Large intestine (tissue), 3 donors: Measurements from ENCODE around the gene PHACTR1. TPM values are rescaled to one million over a fixed set of nuclear protein-coding genes. Genes with fewer than 3 reads are reported as not detected.

Source experiments
- DNase-seq, 2 donors: peaks; one replicate each; pipeline versions ENCODE4 v3.0.0 to v3.0.0-alpha.2; 2013
- H3K27ac ChIP-seq: one replicate; pipeline ENCODE4 v1.5.1; 2013; ENCODE audit warnings: low read length
- H3K27me3 ChIP-seq: 2 replicates; pipeline ENCODE4 v1.6.1; 2013; ENCODE audit warnings: low read length; ENCODE audit not compliant: control insufficient read depth, insufficient read depth
- H3K36me3 ChIP-seq: 2 replicates; pipeline ENCODE4 v1.6.1; 2013; ENCODE audit warnings: low read length; ENCODE audit not compliant: control insufficient read depth, insufficient read depth
- H3K4me1 ChIP-seq: one replicate; pipeline ENCODE4 v1.6.1; 2013; ENCODE audit warnings: low read length; ENCODE audit not compliant: control insufficient read depth, insufficient read depth
- H3K4me3 ChIP-seq: one replicate; pipeline ENCODE4 v1.5.1; 2013; ENCODE audit warnings: low read length
- H3K9me3 ChIP-seq: one replicate; pipeline ENCODE4 v1.6.1; 2013; ENCODE audit warnings: mild to moderate bottlenecking, low read depth, low read length, moderate library complexity; ENCODE audit not compliant: control insufficient read depth
- WGBS: methylation state at CpG from one replicate; pipeline ENCODE4 v1.1.5; 2013; ENCODE audit warnings: low lambda C conversion rate; ENCODE audit not compliant: insufficient coverage; 5-methylcytosine and 5-hydroxymethylcytosine counted together
- polyA plus RNA-seq: library from polyadenylated mRNA; unstranded; fragments of 120-200 nt; gene quantifications from one replicate; pipeline ENCODE4 v1.2.1, GENCODE V29; 2013

The PHACTR1 gene
- polyA plus RNA-seq, 1 donor = 5.5 TPM

DNA sequence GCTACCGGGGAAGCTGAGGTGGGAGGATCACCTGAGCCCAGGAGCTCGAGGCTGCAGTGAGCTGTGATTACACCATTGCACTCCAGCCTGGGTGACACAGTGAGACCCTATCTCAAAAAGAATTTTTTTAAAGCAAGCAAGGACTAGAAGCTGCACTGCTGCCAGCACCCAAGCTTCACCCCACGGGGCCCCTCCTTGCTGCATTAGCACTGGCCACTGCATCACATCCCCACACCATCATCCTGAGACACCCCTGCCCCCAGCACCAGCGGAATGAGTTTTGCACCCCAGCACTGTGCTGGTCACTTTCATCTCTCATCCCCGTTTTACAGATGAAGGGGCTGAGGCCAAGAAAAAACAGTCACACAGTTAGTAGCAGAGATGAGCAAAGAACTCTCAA, 580.8 kb downstream of the PHACTR1 start:
- Histone ChIP-seq H3K27me3 (no peaks in the 10 kb centered on the region), H3K36me3 (peaks cover 76% of the 10 kb centered on the region), H3K4me3 (no peak overlapping the region), H3K4me1 (no peaks in the 10 kb centered on the region), H3K27ac (no peak overlapping the region), H3K9me3 (no peaks in the 10 kb centered on the region)
- no peak for DNase-seq
- no CpG with 5 or more reads among the region's 5 CpGs for WGBS

DNA sequence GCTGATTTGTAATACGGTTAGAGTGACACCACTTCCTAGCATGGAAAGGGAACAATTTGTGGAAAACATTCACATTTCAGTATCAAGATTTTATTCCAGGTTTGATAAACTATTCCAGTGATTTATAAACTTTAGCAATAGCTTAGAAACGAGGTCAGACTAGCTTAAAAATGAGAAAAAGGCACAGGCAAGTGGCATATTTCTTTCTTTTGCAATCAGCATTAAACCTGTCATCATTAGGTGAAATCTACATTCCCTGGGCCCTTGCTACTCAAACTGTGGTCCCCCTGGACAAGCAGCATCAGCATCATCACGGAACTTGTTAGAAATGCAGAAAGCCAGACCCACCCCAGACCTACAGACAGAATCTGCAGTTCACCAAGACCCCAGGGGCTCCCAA, 581.9 kb downstream of the PHACTR1 start:
- no peak for DNase-seq
- Histone ChIP-seq H3K9me3 (no peaks in the 10 kb centered on the region), H3K4me1 (peaks cover 8% of the 10 kb centered on the region), H3K36me3 (peaks cover 74% of the 10 kb centered on the region), H3K27ac (no peak overlapping the region), H3K27me3 (no peaks in the 10 kb centered on the region), H3K4me3 (no peak overlapping the region)
- 88% methylated on average over 1 of the region's 3 CpGs for WGBS

DNA sequence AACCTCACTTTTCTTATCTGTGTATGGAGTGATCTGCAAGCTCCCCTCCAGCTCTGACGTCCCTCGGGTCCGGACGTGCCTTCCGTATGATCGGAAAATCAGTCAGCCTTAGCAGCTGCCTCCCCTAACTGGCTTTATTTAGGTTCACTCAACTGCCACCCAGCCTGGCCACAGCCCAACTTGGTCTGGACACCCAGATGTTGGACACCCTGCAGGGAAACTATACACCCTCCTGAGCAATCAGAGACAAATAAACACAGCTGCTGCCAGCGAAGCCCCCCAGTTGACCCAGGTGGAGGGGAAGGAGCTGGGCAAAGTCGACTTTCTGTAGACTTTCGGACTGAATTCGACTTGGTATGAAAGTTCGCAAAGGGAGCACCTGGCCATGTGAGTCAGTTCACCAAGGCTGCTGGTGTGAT, 582.8 kb downstream of the PHACTR1 start:
- H3K36me3 ChIP-seq = peaks cover 70% of the 10 kb centered on the region

DNA sequence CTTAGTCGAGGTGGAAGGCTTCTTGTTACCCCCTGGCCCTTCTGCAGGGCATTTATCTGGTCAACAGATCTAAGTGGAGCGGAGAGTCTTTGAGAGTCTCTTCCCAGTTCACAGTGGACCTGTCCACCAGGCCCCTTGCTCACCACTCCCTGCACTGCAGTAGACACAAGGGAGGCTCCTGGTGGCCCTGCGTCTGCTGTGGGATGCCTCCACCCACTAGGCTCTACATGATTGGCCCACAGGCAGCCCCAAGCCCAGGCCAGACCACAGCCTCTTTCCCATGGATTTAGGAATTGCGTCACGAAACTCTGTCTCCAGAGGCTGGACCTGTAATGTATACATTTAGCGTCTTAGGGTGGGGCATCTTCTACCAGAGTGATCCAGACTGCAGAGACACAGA, 583.4 kb downstream of the PHACTR1 start:
- H3K4me3 ChIP-seq = no peak overlapping the region
- H3K27ac ChIP-seq = no peak overlapping the region
- no CpG with 5 or more reads among the region's 6 CpGs for WGBS
- peaks cover 70% of the 10 kb centered on the region for H3K36me3 ChIP-seq
- no peaks in the 10 kb centered on the region for H3K27me3 ChIP-seq
- H3K9me3 ChIP-seq = no peaks in the 10 kb centered on the region
- peaks cover 8% of the 10 kb centered on the region for H3K4me1 ChIP-seq
- DNase-seq = no peak

More for the DNA sequence above, 582.8 kb downstream of the PHACTR1 start:
- H3K4me3 ChIP-seq = no peak overlapping the region
- no peak overlapping the region for H3K27ac ChIP-seq
- DNase-seq = no peak
- H3K27me3 ChIP-seq = no peaks in the 10 kb centered on the region
- WGBS = no CpG with 5 or more reads among the region's 11 CpGs
- H3K9me3 ChIP-seq = no peaks in the 10 kb centered on the region
- peaks cover 8% of the 10 kb centered on the region for H3K4me1 ChIP-seq

DNA sequence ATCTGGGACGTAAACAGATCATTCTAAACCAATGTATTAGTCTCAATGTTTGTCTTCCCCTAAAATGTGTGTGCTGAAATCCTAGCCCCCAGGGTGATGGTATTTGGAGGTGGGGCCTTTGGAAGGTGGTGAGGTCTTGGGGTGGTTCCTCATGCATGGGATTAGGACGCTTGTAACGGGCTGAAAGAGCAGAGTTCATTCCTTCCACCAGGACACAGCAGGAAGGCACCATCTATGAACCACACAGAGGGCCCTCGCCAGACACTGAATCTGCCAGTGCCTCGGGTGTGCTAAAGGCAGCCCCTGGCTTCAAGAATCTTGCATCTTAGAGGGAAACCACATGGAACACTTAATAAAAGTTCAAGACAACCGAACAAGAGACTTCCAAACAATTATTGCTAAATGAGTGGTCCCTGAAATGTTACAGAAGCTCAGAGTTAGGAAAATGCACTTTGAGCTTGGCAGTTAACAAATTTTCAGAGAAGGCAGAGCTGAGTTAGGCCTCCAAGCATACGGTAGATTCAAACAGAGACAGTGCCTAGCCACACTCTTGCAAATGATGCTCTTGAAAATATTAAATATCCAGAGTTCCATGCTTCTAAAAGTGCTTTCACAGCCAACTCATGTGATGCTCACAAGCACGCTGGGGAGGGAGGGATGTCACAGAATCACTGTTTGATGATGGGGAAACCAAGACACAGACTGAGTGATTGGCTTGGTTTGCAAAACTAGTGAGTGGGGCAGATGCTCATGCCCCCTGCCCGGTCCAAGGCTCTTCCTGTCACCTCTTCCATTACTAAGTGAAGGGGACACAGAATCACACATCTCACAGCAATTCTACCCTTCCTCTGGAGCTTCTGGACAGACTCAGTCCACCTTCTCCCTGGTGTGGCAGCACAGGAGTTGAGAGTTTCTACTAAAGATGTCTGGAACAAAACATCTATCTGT, 584.4 kb downstream of the PHACTR1 start:
- H3K4me1 ChIP-seq = peaks cover 8% of the 10 kb centered on the region
- H3K4me3 ChIP-seq = no peak overlapping the region
- no CpG with 5 or more reads among the region's 9 CpGs for WGBS
- no peak for DNase-seq
- H3K36me3 ChIP-seq = peaks cover 70% of the 10 kb centered on the region
- H3K27ac ChIP-seq = no peak overlapping the region
- no peaks in the 10 kb centered on the region for H3K9me3 ChIP-seq
- H3K27me3 ChIP-seq = no peaks in the 10 kb centered on the region

DNA sequence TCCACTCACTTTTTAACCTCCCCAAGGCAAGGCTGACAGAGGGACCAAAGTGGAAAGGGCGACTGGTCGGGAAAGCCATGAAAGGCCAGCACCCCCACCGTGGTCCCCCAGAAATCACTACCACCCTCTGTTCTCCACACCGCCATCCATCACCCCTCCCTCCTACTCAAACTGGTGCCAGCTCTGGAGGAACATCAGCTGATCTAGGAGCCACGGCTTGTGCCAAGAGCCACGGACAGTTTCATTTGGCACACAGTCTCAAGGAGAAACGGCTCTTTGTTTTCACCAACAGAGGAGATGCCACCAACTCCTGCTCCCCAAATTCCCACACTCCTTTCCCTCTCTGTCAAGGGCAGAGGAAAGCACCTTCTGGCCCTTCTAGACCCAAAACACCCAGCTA, 585.7 kb downstream of the PHACTR1 start:
- no peak overlapping the region for H3K27ac ChIP-seq
- peaks cover 67% of the 10 kb centered on the region for H3K36me3 ChIP-seq
- WGBS = no CpG with 5 or more reads among the region's 7 CpGs

DNA sequence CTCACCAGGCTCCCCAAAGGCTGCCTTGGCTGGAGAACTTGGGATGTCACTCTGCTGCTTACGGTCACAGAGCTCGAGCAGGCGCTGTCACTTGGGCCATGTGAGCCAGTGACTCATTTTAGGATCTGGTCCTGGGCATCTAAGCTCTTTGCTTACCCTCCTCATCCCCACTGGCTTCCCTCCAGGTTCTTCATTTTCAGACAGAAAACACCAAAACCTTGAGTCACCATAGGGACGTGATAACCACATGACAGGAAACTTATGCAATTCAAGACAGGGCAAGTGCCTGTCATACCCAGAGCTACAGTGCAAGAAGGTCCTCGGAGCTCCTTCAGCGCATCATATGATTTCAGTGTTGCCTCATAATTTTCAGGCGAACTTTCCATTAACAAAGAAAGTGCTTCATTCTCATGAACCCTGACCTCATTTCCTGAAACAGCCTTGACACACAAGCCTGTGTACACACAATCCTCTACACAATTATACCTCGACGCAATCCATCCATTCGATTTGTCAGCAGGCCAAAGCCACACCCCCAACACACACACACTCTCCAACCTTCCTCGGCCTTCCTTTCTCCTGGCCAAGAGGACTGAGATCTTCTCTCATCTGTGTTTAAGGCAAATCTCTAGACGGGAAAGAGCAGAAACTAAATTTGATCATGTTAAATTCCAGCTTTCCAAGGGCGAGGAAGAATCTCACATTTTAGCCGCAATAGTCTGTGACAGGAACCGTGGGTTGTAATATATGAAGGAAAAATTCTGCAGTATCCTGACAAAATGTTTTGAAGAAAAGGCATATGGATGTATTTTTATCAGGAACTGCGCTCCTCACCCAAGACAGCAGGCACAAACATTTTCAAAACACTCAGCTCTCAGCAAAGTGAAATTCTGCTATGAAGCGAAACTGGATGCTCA, 586.4 kb downstream of the PHACTR1 start:
- no peaks in the 10 kb centered on the region for H3K27me3 ChIP-seq
- no peak overlapping the region for H3K4me3 ChIP-seq
- DNase-seq = peak; percentile 45 to 65
- WGBS = 100% methylated on average over 2 of the region's 17 CpGs
- H3K27ac ChIP-seq = peak overlapping the region; percentile 48
- no peaks in the 10 kb centered on the region for H3K9me3 ChIP-seq
- peaks cover 64% of the 10 kb centered on the region for H3K36me3 ChIP-seq
- H3K4me1 ChIP-seq = peaks cover 8% of the 10 kb centered on the region

More for the DNA sequence above, 585.7 kb downstream of the PHACTR1 start:
- Histone ChIP-seq H3K4me1 (peaks cover 8% of the 10 kb centered on the region), H3K9me3 (no peaks in the 10 kb centered on the region), H3K27me3 (no peaks in the 10 kb centered on the region), H3K4me3 (no peak overlapping the region)
- no peak for DNase-seq

DNA sequence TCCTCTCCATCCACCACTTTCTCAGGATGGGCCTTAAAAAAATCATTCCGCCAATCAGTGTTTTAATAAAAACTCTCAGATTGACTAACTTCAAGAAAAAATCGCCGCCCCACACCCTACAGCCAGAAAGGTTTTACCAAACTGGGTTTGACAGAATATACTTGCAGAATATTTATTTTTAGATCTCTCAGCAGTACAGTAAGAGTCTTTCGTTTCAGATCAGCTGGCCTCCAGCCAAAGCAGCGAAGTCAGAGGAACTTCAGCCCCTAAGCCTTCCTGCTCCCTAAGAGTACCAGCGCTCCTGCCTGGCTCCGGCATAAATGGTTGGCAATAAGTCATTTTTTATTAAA, 587.1 kb downstream of the PHACTR1 start:
- DNase-seq = no peak
- no peaks in the 10 kb centered on the region for H3K9me3 ChIP-seq
- WGBS = 100% methylated on average over 2 of the region's 7 CpGs

DNA sequence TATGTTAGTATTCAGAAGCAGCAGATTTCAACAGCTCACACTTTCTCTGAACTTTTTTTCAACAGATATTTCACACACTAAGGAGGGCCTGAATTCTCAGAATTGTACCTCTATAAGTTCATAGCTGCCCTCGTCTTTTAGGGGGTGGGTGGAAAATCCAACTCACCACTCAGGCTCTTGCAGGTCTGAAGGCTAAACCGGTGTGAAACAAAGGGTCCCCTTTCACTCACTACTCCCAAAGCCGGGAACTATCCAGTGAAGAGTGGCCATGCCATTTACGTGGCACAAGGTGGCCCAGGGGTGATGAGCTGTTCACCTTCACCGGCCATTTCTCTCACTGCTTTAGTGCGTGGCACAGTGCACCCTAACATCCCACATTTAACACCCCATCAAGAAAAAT, 587.5 kb downstream of the PHACTR1 start:
- Histone ChIP-seq H3K27ac (no peak overlapping the region), H3K4me3 (no peak overlapping the region), H3K36me3 (peaks cover 67% of the 10 kb centered on the region), H3K27me3 (no peaks in the 10 kb centered on the region), H3K9me3 (no peaks in the 10 kb centered on the region), H3K4me1 (peaks cover 8% of the 10 kb centered on the region)
- DNase-seq = no peak
- WGBS = no CpG with 5 or more reads among the region's 6 CpGs

More for the DNA sequence above, 587.1 kb downstream of the PHACTR1 start:
- Histone ChIP-seq H3K4me3 (no peak overlapping the region), H3K27ac (no peak overlapping the region), H3K27me3 (no peaks in the 10 kb centered on the region), H3K4me1 (peaks cover 8% of the 10 kb centered on the region), H3K36me3 (peaks cover 62% of the 10 kb centered on the region)

DNA sequence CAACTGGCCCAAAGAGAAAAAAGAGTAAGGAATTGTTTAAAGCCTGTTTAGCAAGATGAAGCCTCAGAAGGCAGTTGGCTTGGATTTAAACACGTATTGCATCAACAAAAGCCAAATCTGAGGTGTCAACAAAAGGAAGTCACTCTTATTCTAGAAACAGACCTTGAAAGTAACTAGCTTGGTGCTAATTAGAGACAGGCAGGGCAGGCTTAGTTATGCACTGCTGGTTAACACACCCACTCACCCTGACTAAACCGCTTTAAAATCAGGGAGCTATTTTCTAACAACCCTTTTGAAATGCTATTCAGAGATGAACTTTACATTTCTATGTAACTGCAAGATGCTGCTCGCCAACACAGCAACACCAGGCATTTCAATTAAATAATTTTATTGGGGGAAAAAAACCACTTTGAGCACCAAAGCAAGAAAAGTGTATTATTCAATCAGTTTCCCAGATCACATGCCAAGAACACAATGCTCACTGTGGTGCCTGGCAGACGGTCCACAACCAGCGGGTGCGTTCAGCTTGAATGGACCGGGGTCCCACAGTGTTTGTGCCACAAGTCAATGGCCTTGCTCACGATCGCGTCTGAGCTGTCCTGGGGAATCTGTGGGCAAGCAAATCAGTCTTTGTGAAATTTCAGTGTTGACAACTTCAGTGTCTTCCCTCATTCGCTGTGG, 588.2 kb downstream of the PHACTR1 start:
- H3K27me3 ChIP-seq = no peaks in the 10 kb centered on the region
- peaks cover 8% of the 10 kb centered on the region for H3K4me1 ChIP-seq
- H3K9me3 ChIP-seq = no peaks in the 10 kb centered on the region
- no peak for DNase-seq
- H3K4me3 ChIP-seq = no peak overlapping the region
- H3K36me3 ChIP-seq = peaks cover 62% of the 10 kb centered on the region
- WGBS = 90% methylated on average over 4 of the region's 11 CpGs
- no peak overlapping the region for H3K27ac ChIP-seq
